HepG2 (cell line): ENCODE results near the gene KCNF1. TPM values are rescaled to one million over a fixed set of nuclear protein-coding genes. Genes with fewer than 3 reads are reported as not detected.

Experiments used
- CBX1 ChIP-seq: IDR thresholded peaks from one replicate; pipeline ENCODE4 v1.6.1; 2016; ENCODE audit warnings: antibody characterized with exemption, low read depth
- HCFC1 ChIP-seq: fragments of 150-350 bp; IDR thresholded peaks from 2 replicates; pipeline ENCODE4 v1.6.1; 2014; ENCODE audit warnings: low read depth, low read length
- JARID2 ChIP-seq: sonication (generic); formaldehyde crosslinking; IDR thresholded peaks from 2 replicates; pipeline ENCODE4 v1.8.1; 2023; ENCODE audit warnings: missing genetic modification reagents, inconsistent platforms; ENCODE audit not compliant: insufficient replicate concordance
- KDM2A ChIP-seq: sonication (generic); formaldehyde crosslinking; IDR thresholded peaks from 2 replicates; pipeline ENCODE4 v1.4.0; 2020; ENCODE audit warnings: low read depth, missing genetic modification reagents, borderline replicate concordance
- MEIS1 ChIP-seq: sonication (generic); formaldehyde crosslinking; IDR thresholded peaks from 2 replicates; pipeline ENCODE4 v1.9.0; 2021; ENCODE audit warnings: mild to moderate bottlenecking, missing genetic modification reagents, moderate library complexity, borderline replicate concordance
- RBAK ChIP-seq: sonication (generic); formaldehyde crosslinking; IDR thresholded peaks from 2 replicates; pipeline ENCODE4 v1.5.1; 2020; ENCODE audit warnings: mild to moderate bottlenecking, missing genetic modification reagents
- XRCC5 ChIP-seq: fragments of 200-400 bp; formaldehyde crosslinking; optimal IDR thresholded peaks from 2 replicates; pipeline ENCODE3; 2017; ENCODE audit warnings: mild to moderate bottlenecking, low read length
- ZNF292 ChIP-seq: sonication (generic); formaldehyde crosslinking; IDR thresholded peaks from 2 replicates; pipeline ENCODE4 v1.8.1; 2022; ENCODE audit warnings: mild to moderate bottlenecking, low read depth, missing genetic modification reagents, borderline replicate concordance
- ZNF333 ChIP-seq: sonication (generic); formaldehyde crosslinking; IDR thresholded peaks from 2 replicates; pipeline ENCODE4 v1.4.0; 2020; ENCODE audit warnings: mild to moderate bottlenecking, missing genetic modification reagents, borderline replicate concordance
- ZSCAN22 ChIP-seq: sonication (generic); formaldehyde crosslinking; IDR thresholded peaks from 2 replicates; pipeline ENCODE4 v1.4.0; 2020; ENCODE audit warnings: mild to moderate bottlenecking, missing genetic modification reagents
- polyA plus RNA-seq, 8 experiments: library from polyadenylated mRNA; depleted of rRNA in 3 of 8; stranded (reverse) in 7 of 8; unstranded in 1 of 8; fragments of >200 nt; fragmentation: Illumina TruSeq in 4 of 8; extraction: Trizol in 4 of 8; gene quantifications; 2 replicates each; pipeline versions ENCODE4 v1.2.1 to v1.2.3, GENCODE V29; 2011 to 2016; ENCODE audit warnings: low read depth in 4 of 8, missing spikeins in 1 of 8, mixed read lengths in 1 of 8; ENCODE audit not compliant: insufficient read depth in 1 of 8
- total RNA-seq, 5 experiments: library from RNA; depleted of rRNA; stranded (reverse); fragments of >200 nt; fragmentation: Illumina TruSeq; extraction: Trizol; gene quantifications; 2 replicates each; pipeline ENCODE4 v1.2.3, GENCODE V29; 2016; ENCODE audit warnings: low read depth in 1 of 5
- TF ChIP-seq, protein P1 (sequence below): sonication (generic); formaldehyde crosslinking; IDR thresholded peaks from 2 replicates; pipeline ENCODE4 v1.5.0; 2020; ENCODE audit warnings: missing genetic modification reagents
- TF ChIP-seq, protein P2 (sequence below): IDR thresholded peaks from 2 replicates; pipeline ENCODE4 v1.6.1; 2016; ENCODE audit warnings: missing genetic modification reagents, missing compliant biosample characterization
- TF ChIP-seq, protein P3 (sequence below): sonication (generic); formaldehyde crosslinking; IDR thresholded peaks from 2 replicates; pipeline ENCODE4 v1.4.0; 2020; ENCODE audit warnings: mild to moderate bottlenecking, missing genetic modification reagents
- TF ChIP-seq, protein P4 (sequence below): sonication (generic); formaldehyde crosslinking; IDR thresholded peaks from 2 replicates; pipeline ENCODE4 v1.4.0; 2020; ENCODE audit warnings: missing genetic modification reagents, mild to moderate bottlenecking, borderline replicate concordance
- TF ChIP-seq, protein P5 (sequence below): sonication (generic); formaldehyde crosslinking; IDR thresholded peaks from 2 replicates; pipeline ENCODE4 v1.5.1; 2020; ENCODE audit warnings: mild to moderate bottlenecking, missing genetic modification reagents, moderate library complexity
- TF ChIP-seq, protein P6 (sequence below): sonication (generic); formaldehyde crosslinking; IDR thresholded peaks from 2 replicates; pipeline ENCODE4 v1.8.1; 2022; ENCODE audit warnings: low read depth, mild to moderate bottlenecking, missing genetic modification reagents

KCNF1 gene
- total and polyA plus RNA-seq, 2 of the 13 experiments (the other 11 are each of a cell fraction or from before 2014, with no cell fraction given) = 0.09 to 0.12 TPM

DNA sequence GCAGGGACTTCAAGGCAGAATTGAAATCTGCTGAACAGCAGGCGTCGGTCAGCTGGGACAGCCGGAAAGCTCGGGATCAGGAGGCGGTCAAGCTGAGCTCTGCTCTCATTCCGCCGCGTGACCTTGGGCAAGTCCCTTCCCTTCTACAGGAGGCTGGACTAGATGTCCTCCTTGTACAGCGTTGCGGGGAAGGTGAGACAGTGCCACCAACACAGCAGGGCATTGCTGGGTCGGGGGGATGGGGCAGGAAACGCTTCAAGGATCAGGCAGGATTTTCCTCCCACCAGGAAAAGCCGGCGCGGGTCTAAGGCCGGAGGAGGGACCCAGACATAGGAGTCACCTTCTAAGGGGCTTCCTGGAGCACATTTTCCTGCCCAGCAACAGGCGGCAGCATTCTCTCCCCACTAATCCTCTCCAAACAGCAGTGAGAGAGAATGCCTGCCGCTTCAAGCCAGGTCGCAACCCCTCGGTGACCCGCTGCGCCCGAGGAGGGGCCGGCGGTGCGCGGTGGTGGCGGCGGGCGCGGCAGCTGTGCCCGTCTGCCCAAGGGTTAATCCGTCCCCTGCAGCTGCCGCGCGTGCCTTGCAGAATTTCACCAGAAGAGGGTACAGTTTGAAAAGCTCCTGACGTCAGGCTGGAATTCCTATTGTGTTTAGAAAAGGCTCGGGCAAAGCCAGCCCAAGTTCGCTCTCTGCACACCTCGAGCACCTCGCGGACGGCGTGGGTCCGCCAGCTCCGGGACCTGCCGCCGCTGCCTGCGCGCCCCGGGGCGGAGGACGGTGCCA is at the start of gene KCNF1 (continued):
- TF ChIP-seq HCFC1 = no peak
- TF ChIP-seq JARID2 (CRISPR knock-in tag) = no peak
- TF ChIP-seq ZNF333 (CRISPR knock-in tag) = no peak
- no peak for TF ChIP-seq RBAK
- TF ChIP-seq, protein P1, sequence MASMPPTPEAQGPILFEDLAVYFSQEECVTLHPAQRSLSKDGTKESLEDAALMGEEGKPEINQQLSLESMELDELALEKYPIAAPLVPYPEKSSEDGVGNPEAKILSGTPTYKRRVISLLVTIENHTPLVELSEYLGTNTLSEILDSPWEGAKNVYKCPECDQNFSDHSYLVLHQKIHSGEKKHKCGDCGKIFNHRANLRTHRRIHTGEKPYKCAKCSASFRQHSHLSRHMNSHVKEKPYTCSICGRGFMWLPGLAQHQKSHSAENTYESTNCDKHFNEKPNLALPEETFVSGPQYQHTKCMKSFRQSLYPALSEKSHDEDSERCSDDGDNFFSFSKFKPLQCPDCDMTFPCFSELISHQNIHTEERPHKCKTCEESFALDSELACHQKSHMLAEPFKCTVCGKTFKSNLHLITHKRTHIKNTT = no peak
- TF ChIP-seq, protein P2, sequence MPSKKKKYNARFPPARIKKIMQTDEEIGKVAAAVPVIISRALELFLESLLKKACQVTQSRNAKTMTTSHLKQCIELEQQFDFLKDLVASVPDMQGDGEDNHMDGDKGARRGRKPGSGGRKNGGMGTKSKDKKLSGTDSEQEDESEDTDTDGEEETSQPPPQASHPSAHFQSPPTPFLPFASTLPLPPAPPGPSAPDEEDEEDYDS (CRISPR knock-in tag) = no peak
- TF ChIP-seq ZNF292 = no peak
- peak; percentile 44; the same call in 1 of the 2 replicates for TF ChIP-seq KDM2A (CRISPR knock-in tag)
- TF ChIP-seq, protein P3, sequence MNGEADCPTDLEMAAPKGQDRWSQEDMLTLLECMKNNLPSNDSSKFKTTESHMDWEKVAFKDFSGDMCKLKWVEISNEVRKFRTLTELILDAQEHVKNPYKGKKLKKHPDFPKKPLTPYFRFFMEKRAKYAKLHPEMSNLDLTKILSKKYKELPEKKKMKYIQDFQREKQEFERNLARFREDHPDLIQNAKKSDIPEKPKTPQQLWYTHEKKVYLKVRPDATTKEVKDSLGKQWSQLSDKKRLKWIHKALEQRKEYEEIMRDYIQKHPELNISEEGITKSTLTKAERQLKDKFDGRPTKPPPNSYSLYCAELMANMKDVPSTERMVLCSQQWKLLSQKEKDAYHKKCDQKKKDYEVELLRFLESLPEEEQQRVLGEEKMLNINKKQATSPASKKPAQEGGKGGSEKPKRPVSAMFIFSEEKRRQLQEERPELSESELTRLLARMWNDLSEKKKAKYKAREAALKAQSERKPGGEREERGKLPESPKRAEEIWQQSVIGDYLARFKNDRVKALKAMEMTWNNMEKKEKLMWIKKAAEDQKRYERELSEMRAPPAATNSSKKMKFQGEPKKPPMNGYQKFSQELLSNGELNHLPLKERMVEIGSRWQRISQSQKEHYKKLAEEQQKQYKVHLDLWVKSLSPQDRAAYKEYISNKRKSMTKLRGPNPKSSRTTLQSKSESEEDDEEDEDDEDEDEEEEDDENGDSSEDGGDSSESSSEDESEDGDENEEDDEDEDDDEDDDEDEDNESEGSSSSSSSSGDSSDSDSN (CRISPR knock-in tag) = peak; percentile 21
- TF ChIP-seq CBX1 = no peak
- TF ChIP-seq MEIS1 = no peak
- TF ChIP-seq, protein P4, sequence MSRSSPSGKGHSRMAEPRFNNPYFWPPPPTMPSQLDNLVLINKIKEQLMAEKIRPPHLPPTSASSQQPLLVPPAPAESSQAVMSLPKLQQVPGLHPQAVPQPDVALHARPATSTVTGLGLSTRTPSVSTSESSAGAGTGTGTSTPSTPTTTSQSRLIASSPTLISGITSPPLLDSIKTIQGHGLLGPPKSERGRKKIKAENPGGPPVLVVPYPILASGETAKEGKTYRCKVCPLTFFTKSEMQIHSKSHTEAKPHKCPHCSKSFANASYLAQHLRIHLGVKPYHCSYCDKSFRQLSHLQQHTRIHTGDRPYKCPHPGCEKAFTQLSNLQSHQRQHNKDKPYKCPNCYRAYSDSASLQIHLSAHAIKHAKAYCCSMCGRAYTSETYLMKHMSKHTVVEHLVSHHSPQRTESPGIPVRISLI (CRISPR knock-in tag) = no peak
- TF ChIP-seq ZSCAN22 (CRISPR knock-in tag) = no peak
- peak; percentile 48 for TF ChIP-seq XRCC5
- TF ChIP-seq, protein P5, sequence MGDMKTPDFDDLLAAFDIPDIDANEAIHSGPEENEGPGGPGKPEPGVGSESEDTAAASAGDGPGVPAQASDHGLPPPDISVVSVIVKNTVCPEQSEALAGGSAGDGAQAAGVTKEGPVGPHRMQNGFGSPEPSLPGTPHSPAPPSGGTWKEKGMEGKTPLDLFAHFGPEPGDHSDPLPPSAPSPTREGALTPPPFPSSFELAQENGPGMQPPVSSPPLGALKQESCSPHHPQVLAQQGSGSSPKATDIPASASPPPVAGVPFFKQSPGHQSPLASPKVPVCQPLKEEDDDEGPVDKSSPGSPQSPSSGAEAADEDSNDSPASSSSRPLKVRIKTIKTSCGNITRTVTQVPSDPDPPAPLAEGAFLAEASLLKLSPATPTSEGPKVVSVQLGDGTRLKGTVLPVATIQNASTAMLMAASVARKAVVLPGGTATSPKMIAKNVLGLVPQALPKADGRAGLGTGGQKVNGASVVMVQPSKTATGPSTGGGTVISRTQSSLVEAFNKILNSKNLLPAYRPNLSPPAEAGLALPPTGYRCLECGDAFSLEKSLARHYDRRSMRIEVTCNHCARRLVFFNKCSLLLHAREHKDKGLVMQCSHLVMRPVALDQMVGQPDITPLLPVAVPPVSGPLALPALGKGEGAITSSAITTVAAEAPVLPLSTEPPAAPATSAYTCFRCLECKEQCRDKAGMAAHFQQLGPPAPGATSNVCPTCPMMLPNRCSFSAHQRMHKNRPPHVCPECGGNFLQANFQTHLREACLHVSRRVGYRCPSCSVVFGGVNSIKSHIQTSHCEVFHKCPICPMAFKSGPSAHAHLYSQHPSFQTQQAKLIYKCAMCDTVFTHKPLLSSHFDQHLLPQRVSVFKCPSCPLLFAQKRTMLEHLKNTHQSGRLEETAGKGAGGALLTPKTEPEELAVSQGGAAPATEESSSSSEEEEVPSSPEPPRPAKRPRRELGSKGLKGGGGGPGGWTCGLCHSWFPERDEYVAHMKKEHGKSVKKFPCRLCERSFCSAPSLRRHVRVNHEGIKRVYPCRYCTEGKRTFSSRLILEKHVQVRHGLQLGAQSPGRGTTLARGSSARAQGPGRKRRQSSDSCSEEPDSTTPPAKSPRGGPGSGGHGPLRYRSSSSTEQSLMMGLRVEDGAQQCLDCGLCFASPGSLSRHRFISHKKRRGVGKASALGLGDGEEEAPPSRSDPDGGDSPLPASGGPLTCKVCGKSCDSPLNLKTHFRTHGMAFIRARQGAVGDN (CRISPR knock-in tag) = peak; percentile 36
- TF ChIP-seq, protein P6, sequence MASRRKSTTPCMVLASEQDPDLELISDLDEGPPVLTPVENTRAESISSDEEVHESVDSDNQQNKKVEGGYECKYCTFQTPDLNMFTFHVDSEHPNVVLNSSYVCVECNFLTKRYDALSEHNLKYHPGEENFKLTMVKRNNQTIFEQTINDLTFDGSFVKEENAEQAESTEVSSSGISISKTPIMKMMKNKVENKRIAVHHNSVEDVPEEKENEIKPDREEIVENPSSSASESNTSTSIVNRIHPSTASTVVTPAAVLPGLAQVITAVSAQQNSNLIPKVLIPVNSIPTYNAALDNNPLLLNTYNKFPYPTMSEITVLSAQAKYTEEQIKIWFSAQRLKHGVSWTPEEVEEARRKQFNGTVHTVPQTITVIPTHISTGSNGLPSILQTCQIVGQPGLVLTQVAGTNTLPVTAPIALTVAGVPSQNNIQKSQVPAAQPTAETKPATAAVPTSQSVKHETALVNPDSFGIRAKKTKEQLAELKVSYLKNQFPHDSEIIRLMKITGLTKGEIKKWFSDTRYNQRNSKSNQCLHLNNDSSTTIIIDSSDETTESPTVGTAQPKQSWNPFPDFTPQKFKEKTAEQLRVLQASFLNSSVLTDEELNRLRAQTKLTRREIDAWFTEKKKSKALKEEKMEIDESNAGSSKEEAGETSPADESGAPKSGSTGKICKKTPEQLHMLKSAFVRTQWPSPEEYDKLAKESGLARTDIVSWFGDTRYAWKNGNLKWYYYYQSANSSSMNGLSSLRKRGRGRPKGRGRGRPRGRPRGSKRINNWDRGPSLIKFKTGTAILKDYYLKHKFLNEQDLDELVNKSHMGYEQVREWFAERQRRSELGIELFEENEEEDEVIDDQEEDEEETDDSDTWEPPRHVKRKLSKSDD (CRISPR knock-in tag) = no peak
